GM19239 (cell line): ENCODE data around the gene ANKHD1.
A peak's percentile ranks its signal among the peaks of the same experiment; 100 is the strongest.
"Not testable (repeated sequence)": the region's sequence is repeated elsewhere in the genome, so short reads cannot be mapped to it uniquely, and the experiment has no call there.

Experiments used
- DNase-seq: peaks from one replicate; pipeline ENCODE4 v3.0.0; 2011; ENCODE audit warnings: low spot score; ENCODE audit not compliant: insufficient read length
- FAIRE-seq: peaks from 2 replicates; lab custom pipeline; 2011; peaks lifted over from hg19 to GRCh38; lab: Jason Lieb, UNC

The ANKHD1 gene

DNA sequence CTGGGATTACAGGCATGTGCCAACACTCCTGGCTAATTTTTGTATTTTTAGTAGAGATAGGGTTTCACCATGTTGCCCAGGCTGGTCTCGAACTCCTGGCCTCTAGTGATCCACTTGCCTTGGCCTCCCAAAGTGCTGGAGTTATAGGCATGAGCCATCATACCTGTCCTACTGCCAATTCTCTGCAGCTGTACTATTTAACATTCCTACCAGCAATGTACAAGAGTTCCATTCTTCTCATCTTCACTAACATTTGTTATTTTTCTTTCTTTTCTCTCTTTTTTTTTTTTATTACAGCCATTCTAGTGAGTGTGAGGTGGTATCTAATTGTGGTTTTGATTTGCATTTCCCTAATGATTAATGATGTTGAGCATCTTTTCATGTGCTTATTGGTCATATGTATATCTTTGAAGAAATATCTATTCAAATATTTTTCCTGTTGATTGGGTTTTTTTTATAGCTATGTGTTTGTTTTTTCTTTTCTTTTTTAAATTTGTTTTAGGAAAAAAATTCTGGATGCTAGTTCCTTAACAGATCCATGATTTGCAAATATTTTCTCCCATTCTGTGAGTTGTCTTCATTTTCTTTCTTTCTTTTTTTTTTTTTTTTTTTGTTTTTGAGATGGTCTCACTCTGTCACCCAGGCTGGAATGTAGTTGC lies 17.4 kb downstream of the ANKHD1 start:
- FAIRE-seq (no peak), DNase-seq (no peak)

DNA sequence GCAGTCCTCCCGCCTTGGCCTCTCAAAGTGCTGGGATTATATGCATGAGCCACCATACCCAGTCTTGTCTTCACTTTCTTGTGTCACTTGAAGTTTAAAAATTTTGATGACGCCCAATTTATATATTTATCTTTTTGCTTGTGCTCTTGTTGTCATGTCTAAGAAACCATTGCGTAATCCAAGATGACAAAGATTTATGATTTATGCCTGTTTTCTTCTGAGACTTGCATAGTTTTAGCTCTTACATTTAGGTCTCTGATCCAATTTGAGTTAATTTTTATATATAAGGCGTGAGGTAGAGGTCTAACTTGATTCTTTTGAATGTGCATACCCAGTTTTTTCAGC lies 18.6 kb downstream of the ANKHD1 start:
- DNase-seq = no peak
- no peak for FAIRE-seq

- DNase-seq (no peak), FAIRE-seq (no peak)
These were observed 19.2 kb downstream of the ANKHD1 start for GRCh38 chr5:140420665-140421361.

DNA sequence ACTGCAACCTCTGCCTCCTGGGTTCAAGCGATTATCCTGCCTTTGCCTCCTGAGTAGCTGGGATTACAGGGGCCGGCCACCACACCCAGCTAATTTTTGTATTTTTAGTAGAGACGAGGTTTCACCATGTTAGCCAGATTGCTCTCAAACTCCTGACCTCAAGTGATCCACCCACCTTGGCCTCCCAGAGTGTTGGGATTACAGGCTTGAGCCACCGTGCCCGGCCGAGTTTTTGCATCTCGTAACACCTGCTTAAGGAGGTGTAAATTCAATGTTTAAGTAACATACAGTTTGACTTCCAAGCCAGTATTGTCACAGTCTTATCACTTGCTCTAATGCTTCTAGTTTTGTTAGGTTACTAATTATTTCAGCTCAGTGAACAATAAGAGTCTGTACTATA lies 19.7 kb downstream of the ANKHD1 start:
- FAIRE-seq, DNase-seq: not testable (repeated sequence)

- FAIRE-seq (peak; percentile 11), DNase-seq (no peak)
These were observed 22.0 kb downstream of the ANKHD1 start for GRCh38 chr5:140423609-140424008.

- no peak for FAIRE-seq
These were observed 22.5 kb downstream of the ANKHD1 start for GRCh38 chr5:140424135-140424534.

DNA sequence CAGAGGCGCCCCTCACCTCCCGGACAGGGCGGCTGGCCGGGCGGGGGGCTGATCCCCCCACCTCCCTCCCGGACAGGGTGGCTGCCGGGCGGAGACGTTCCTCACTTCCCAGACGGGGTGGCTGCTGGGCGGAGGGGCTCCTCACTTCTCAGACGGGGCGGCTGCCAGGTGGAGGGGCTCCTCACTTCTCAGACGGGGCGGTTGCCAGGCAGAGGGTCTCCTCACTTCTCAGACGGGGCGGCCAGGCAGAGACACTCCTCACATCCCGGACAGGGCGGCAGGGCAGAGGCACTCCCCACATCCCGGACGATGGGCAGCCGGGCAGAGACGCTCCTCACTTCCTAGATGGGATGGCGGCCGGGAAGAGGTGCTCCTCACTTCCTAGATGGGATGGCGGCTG lies 26.1 kb downstream of the ANKHD1 start:
- FAIRE-seq, DNase-seq: not testable (repeated sequence)

More at GRCh38 chr5:140424135-140424534, 22.5 kb downstream of the ANKHD1 start:
- DNase-seq = no peak

DNA sequence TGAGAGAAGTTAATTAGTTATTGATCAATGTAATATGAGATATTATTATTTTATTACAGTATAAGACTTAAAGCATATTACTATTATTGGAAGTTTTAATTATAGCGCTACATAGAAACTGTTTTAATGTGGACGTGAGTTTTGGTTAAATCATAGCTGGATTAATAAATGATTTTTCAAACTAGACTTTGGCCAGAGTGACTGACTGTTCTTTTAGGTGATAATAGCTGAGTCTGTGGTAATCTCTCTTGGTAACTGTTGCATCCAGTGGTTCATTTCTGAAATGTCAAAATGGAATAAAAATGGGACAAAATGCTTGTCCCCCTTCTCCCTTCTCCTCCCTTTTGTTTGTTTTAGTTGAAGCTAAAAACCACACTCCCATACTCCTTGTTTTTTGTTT lies 28.1 kb downstream of the ANKHD1 start:
- FAIRE-seq (no peak), DNase-seq (no peak)

- FAIRE-seq (no peak), DNase-seq (no peak)
These were observed 30.6 kb downstream of the ANKHD1 start for GRCh38 chr5:140432212-140432611.

- FAIRE-seq (no peak), DNase-seq (no peak)
These were observed 31.3 kb downstream of the ANKHD1 start for GRCh38 chr5:140432916-140433315.

DNA sequence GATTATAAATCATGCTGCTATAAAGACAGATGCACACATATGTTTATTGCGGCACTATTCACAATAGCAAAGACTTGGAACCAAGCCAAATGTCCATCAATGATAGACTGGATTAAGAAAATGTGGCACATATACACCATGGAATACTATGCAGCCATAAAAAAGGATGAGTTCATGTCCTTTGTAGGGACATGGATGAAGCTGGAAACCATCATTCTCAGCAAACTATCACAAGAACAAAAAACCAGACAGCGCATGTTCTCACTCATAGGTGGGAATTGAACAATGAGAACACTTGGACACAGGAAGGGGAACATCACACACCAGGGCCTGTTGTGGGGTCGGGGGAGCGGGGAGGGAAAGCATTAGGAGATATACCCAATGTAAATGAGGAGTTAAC lies 55.7 kb downstream of the ANKHD1 start:
- DNase-seq, FAIRE-seq: not testable (repeated sequence)

- no peak for FAIRE-seq
- no peak for DNase-seq
These were observed 65.5 kb downstream of the ANKHD1 start for GRCh38 chr5:140466981-140467742.

DNA sequence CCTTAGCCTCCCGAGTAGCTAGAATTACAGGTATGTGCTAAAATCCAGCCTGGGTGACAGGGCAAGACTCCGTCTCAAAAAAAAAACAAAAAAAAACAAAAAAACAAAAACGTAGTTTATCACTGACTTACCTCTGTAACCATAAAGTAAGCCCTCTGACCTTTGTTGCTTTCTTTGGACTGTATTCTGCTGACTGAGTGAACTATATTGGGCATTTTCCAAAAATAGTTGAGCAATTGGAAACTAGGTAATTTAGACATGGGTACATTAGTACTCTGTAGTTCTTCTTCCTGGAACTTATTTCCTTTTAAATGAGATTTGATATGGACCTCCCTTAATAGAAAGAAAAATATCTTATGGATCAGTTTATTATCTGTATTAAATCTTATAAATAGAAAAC lies 66.6 kb downstream of the ANKHD1 start:
- DNase-seq (no peak), FAIRE-seq (no peak)

DNA sequence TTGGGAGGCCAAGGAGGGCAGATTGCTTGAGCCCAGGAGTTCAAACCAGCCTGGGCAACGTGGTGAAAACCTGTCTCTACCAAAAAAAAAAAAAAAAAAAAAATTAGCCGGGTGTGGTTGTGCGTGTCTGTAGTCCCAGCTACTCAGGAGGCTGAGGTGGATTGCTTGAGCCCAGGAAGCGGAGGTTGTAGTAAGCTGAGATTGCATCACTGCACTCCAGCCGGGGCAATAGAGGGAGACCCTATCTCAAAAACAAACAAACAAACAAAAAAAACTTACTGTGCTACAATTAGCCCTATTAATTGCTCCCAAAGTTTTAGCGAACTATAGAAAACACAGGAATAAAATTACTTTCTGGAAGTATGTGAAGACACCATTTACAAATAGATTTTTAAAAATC lies 67.6 kb downstream of the ANKHD1 start:
- FAIRE-seq (no peak), DNase-seq (no peak)

DNA sequence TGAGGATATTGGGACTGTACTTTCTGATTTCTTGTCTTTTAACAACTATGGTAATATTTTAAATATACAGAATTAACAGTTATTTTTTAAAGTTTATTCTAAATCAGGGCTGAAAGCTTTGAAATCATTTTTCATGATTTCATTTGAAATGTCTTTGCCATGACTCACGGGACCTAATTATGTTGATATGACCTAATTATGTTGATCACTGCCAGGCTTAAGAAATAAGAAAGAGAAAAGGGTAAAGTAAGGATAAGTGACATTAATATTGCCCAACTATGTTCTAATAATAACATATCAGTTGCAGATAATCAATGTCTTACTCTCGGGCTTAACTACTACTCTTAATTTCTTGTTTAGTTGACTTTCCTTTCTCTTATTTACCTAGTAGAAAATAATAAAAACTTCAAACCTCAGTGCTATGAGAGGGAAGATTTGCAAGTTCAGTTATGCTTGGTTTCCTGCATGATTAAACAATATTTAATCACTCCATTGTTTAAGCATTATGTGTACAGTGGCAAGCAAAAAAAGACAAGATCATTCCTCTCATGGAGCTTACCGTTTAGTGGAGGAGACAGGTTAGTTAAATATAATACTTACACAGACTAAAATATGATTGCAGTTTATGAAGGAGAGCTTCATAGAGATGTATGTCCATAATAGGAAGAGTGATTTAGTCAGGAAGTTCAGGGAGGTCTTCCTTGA lies 78.8 kb downstream of the ANKHD1 start:
- DNase-seq (no peak), FAIRE-seq (no peak)

DNA sequence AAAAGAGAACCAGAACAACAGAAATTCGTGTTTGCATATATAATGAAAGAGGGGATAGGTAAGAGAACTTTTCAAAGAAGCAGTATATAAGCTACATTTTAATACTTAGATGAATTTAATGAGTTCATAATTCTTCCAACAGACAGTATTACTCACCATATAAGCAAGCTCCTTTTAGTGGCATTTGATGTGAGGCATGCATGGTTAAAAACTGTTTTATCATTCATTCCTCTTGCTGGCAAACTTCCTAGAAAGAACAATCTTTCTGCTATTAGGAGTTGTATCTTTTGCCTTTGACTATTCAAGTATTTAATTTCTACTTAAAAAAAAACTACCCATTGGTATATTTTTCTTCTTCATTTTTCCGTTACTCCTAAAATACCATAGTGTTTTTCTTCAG lies 80.1 kb downstream of the ANKHD1 start:
- FAIRE-seq = no peak
- DNase-seq = no peak

DNA sequence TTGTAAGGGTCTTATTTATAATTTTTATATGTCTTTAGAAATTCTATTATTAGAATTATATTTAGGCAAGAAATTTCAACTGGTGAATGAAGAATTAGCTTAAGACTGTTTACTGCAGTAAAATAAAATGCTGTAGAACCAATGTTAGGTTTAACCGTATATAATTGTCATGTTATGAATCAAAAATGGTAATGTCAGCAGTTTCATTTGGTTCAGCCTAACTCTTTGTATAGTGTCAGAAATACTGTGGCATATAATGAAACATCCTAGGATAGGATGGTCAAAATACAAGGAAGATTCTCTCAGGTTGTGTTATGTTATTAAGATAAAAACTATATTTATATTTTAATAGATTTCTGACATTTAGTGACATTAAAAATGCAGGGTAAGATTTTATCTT lies 81.4 kb downstream of the ANKHD1 start:
- DNase-seq (no peak), FAIRE-seq (no peak)

DNA sequence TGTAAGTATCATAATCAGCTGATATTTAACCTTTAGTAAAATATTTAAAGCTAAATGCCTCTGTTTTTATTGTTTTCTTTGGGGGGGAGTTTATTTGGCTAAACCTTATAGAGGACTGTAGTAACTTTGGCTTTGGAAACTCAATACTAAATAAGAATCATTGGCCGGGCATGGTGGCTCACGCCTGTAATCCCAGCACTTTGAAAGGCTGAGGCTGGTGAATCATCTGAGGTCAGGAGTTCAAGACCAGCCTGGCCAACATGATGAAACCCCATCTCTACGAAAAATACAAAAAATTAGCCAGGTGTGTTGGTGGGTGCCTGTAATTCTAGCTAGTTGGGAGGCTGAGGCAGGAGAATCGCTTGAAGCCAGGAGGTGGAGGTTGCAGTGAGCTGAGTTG lies 86.5 kb downstream of the ANKHD1 start:
- not testable (repeated sequence) for FAIRE-seq, DNase-seq

- no peak for DNase-seq
- FAIRE-seq = no peak
These were observed 87.3 kb downstream of the ANKHD1 start for GRCh38 chr5:140488914-140489313.

DNA sequence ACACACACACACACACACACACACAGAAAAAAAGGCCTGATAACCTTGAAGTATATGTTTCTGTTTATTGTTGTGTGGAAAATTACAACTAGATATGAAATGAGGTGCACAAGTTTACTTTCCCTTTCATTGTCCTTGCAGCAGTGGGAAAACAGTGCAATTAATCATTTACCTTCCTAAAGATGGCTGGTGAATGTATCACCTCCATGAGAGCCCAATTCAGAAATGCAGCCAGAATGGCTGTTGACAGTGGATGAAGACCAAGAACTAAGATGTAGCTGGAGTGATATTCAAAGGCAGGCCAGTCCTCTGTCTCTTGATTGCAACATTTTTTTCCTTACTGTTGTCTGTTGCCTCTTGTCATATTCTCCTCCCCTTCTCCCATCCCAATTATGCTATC lies 96.3 kb downstream of the ANKHD1 start:
- peak; percentile 44 for FAIRE-seq
- DNase-seq = no peak

- peak; percentile 14 for FAIRE-seq
- DNase-seq = no peak
These were observed 97.0 kb downstream of the ANKHD1 start for GRCh38 chr5:140498591-140498990.
